IMR-90 (cell line): ENCODE results near the gene RASSF3. TPM values are rescaled to one million over a fixed set of nuclear protein-coding genes. Genes with fewer than 3 reads are reported as not detected.

ENCODE experiments used
- ATAC-seq: fragments of 200-7000 bp; cut with Tn5 transposase; 2 replicates; pipeline ENCODE4 v1.9.1; 2020; ENCODE audit warnings: low read depth, mild to moderate bottlenecking, moderate library complexity
- BruUV-seq: library from RNA; stranded (reverse); fragments of 400-500 nt; replicated peaks from 2 replicates; lab custom pipeline; 2021; lab: Mats Ljungman, UMichigan
- CTCF ChIA-PET: fragments of 300-600 bp; formaldehyde crosslinking; extraction: SDS; loops from one replicate; lab custom pipeline; 2021; ENCODE audit warnings: antibody characterized with exemption; lab: Yijun Ruan, JAX
- POLR2A ChIA-PET: fragments of 300-600 bp; sonication (Branson Sonifier 250); formaldehyde crosslinking; loops from one replicate; lab custom pipeline; 2022; ENCODE audit warnings: antibody characterized with exemption; ENCODE audit not compliant: unreplicated experiment; lab: Charles Lee
- DNase-seq: peaks from one replicate; pipeline ENCODE4 v3.0.0; 2013
- H2AFZ ChIP-seq: replicated peaks from 2 replicates; pipeline ENCODE3; 2013; ENCODE audit warnings: low read length, mild to moderate bottlenecking; ENCODE audit not compliant: poor library complexity
- H2AK5ac ChIP-seq: 2 replicates; pipeline ENCODE4 v1.6.1; 2013; ENCODE audit warnings: low read depth, low read length, inconsistent platforms
- H2AK9ac ChIP-seq: replicated peaks from 2 replicates; pipeline ENCODE3; 2013; ENCODE audit warnings: mild to moderate bottlenecking, low read depth, low read length, moderate library complexity; ENCODE audit not compliant: poor library complexity
- H2BK120ac ChIP-seq: 2 replicates; pipeline ENCODE4 v1.6.1; 2013; ENCODE audit warnings: low read depth, low read length, inconsistent platforms
- H2BK15ac ChIP-seq: 3 replicates; pipeline ENCODE4 v1.6.1; 2013; ENCODE audit warnings: low read depth, low read length, inconsistent platforms
- H2BK20ac ChIP-seq: 2 replicates; pipeline ENCODE4 v1.6.1; 2013; ENCODE audit warnings: low read depth, mild to moderate bottlenecking, inconsistent platforms, low read length, moderate library complexity
- H2BK5ac ChIP-seq: 2 replicates; pipeline ENCODE4 v1.6.1; 2013; ENCODE audit warnings: mild to moderate bottlenecking, low read depth, low read length, inconsistent platforms; ENCODE audit not compliant: poor library complexity, severe bottlenecking
- H3K14ac ChIP-seq: replicated peaks from 2 replicates; pipeline ENCODE4 v1.6.1; 2013; ENCODE audit warnings: low read depth, low read length, inconsistent platforms
- H3K18ac ChIP-seq: 2 replicates; pipeline ENCODE4 v1.6.1; 2013; ENCODE audit warnings: low read depth, low read length, control low read depth
- H3K23ac ChIP-seq: 2 replicates; pipeline ENCODE4 v1.6.1; 2013; ENCODE audit warnings: low read depth, low read length, inconsistent platforms
- H3K27ac ChIP-seq: 2 replicates; pipeline ENCODE4 v1.5.1; 2013; ENCODE audit warnings: mild to moderate bottlenecking, control low read depth, low read length; ENCODE audit not compliant: insufficient read depth
- H3K27me3 ChIP-seq: 2 replicates; pipeline ENCODE4 v1.6.1; 2013; ENCODE audit warnings: low read length; ENCODE audit not compliant: control insufficient read depth, insufficient read depth
- H3K36me3 ChIP-seq: 2 replicates; pipeline ENCODE4 v1.6.1; 2013; ENCODE audit warnings: low read length, mixed read lengths; ENCODE audit not compliant: control insufficient read depth, insufficient read depth
- H3K4ac ChIP-seq: 2 replicates; pipeline ENCODE4 v1.6.1; 2013; ENCODE audit warnings: low read depth, low read length, inconsistent platforms
- H3K4me1 ChIP-seq: 2 replicates; pipeline ENCODE4 v1.6.1; 2013; ENCODE audit warnings: low read length, mixed read lengths; ENCODE audit not compliant: control insufficient read depth, insufficient read depth
- H3K4me2 ChIP-seq: 2 replicates; pipeline ENCODE4 v1.6.1; 2013; ENCODE audit warnings: low read depth, mild to moderate bottlenecking, control low read depth, low read length, moderate library complexity
- H3K4me3 ChIP-seq: 2 replicates; pipeline ENCODE4 v1.5.1; 2013; ENCODE audit warnings: low read depth, mild to moderate bottlenecking, control low read depth, low read length, moderate library complexity; ENCODE audit not compliant: insufficient read depth
- H3K56ac ChIP-seq: 2 replicates; pipeline ENCODE4 v1.6.1; 2013; ENCODE audit warnings: low read length, inconsistent platforms; ENCODE audit not compliant: insufficient read depth; ENCODE audit errors: extremely low read depth
- H3K79me1 ChIP-seq, 2 experiments: 2 replicates each; pipeline ENCODE4 v1.6.1; 2013; ENCODE audit warnings: low read length in 2 of 2, inconsistent platforms in 1 of 2, low read depth in 1 of 2
- H3K9ac ChIP-seq: 2 replicates; pipeline ENCODE4 v1.6.1; 2013; ENCODE audit warnings: low read depth, low read length, control low read depth
- H3K9me1 ChIP-seq: 2 replicates; pipeline ENCODE4 v1.6.1; 2013; ENCODE audit warnings: low read length, inconsistent platforms; ENCODE audit not compliant: insufficient read depth
- H3K9me3 ChIP-seq: 2 replicates; pipeline ENCODE4 v1.6.1; 2013; ENCODE audit warnings: low read length; ENCODE audit not compliant: control insufficient read depth, insufficient read depth
- H4K20me1 ChIP-seq: 2 replicates; pipeline ENCODE4 v1.6.1; 2013; ENCODE audit warnings: low read length, inconsistent platforms; ENCODE audit not compliant: insufficient read depth
- H4K5ac ChIP-seq: 2 replicates; pipeline ENCODE4 v1.6.1; 2013; ENCODE audit warnings: mild to moderate bottlenecking, low read depth, low read length, control low read depth
- H4K8ac ChIP-seq, 2 experiments: 2 replicates each; pipeline ENCODE4 v1.6.1; 2013; ENCODE audit warnings: low read depth in 2 of 2, low read length in 2 of 2, control low read depth in 1 of 2, inconsistent platforms in 1 of 2
- H4K91ac ChIP-seq: 2 replicates; pipeline ENCODE4 v1.6.1; 2013; ENCODE audit warnings: low read depth, low read length, inconsistent platforms; ENCODE audit not compliant: insufficient read depth
- MXI1 ChIP-seq: IDR thresholded peaks from 2 replicates; pipeline ENCODE4 v1.6.1; 2012; ENCODE audit warnings: low read depth, mild to moderate bottlenecking, low read length, moderate library complexity, borderline replicate concordance
- WGBS, 2 experiments: methylation state at CpG; one replicate each; pipeline versions ENCODE4 v1.1.5 to v1.1.7; 2013; ENCODE audit warnings: missing lambda C conversion rate in 2 of 2; ENCODE audit not compliant: insufficient read length in 1 of 2; ENCODE audit errors: extremely low coverage in 2 of 2; 5-methylcytosine and 5-hydroxymethylcytosine counted together
- dilution Hi-C: fragments of 300-500 bp; cut with HindIII; formaldehyde crosslinking; loops from one replicate; pipeline ENCODE4 v1.14.3; 2018; ENCODE audit warnings: low sequenced_read_pairs; ENCODE audit not compliant: unreplicated experiment
- in situ Hi-C: fragments of 300-500 bp; cut with MboI; formaldehyde crosslinking; loops from 3 replicates; pipeline ENCODE4 v1.14.3; 2019; ENCODE audit warnings: low sequenced_read_pairs, inconsistent platforms, mixed read lengths
- intact Hi-C: fragments of 100-400 bp; cut with micrococcal nuclease; formaldehyde crosslinking; loops from 2 replicates; pipeline ENCODE4 v1.10.0; 2022
- polyA plus RNA-seq, 3 experiments: library from polyadenylated mRNA; depleted of rRNA; stranded (reverse); fragments of >200 nt; gene quantifications; 2 replicates each; pipeline ENCODE4 v1.2.3, GENCODE V29; 2012; ENCODE audit warnings: low replicate concordance in 1 of 3
- total RNA-seq: library from RNA; depleted of rRNA; stranded (reverse); fragments of >200 nt; gene quantifications from 2 replicates; pipeline ENCODE4 v1.2.3, GENCODE V29; 2012
- TF ChIP-seq, protein P1 (sequence below): fragments of 150-350 bp; IDR thresholded peaks from 2 replicates; pipeline ENCODE4 v1.6.1; 2017; ENCODE audit warnings: mild to moderate bottlenecking, antibody characterized with exemption, low read length, low read depth

Gene RASSF3
- total and polyA plus RNA-seq, 2 of the 4 experiments (the other 2 are of a cell fraction): 18.7 to 39.3 TPM

DNA sequence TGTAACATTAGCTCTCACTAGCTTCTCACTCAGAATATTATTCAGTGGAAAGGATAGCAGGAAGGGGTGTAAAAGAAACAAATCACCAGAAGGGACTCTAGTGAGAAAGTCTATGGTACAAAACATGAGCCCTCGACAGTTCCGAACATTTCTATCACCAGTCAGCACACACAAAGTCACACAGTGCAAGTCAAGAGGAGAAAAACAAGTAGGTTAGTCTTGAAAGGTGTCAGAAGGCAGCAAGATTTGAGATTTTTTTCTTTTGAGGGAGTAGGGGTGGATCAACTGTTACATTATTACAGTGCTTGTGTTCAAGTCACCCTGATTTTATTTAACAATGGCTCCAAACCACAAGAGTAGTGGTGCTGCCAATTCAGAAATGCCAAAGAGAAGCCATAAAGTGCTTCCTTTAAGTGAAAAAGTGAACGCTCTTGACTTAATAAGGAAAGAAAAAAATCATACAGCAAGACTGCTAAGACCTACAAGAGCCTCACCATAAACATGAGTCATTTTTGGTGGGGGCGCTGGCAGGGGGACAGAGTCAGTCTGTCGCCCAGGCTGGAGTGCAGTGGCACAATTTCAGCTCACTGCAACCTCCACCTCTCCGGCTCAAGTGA, 106.7 kb downstream of the RASSF3 start:
- intact Hi-C loops: no loop called here

More for the DNA sequence above, 106.7 kb downstream of the RASSF3 start:
- Histone ChIP-seq H3K9me1 (peaks cover 4% of the 10 kb centered on the region; the same call in 1 of the 2 replicates), H3K4me1 (no peaks in the 10 kb centered on the region), H3K4ac (no peak overlapping the region), H2AFZ (no peak overlapping the region), H3K27me3 (no peaks in the 10 kb centered on the region), H2AK9ac (no peak overlapping the region), H4K20me1 (no peaks in the 10 kb centered on the region; the same call in 1 of the 2 replicates), H2BK120ac (no peak overlapping the region), H3K18ac (no peak overlapping the region), H4K8ac (no peak overlapping the region), H3K14ac (no peak overlapping the region), H2BK15ac (no peak overlapping the region), H2BK5ac (no peak overlapping the region), H3K9me3 (no peaks in the 10 kb centered on the region), H4K91ac (no peak overlapping the region), H2BK20ac (no peak overlapping the region), H2AK5ac (no peak overlapping the region), H3K23ac (no peak overlapping the region), H3K4me2 (no peak overlapping the region), H3K9ac (no peak overlapping the region), H3K79me1 (no peaks in the 10 kb centered on the region), H3K56ac (no peak overlapping the region), H3K4me3 (no peak overlapping the region), H4K5ac (no peak overlapping the region), H3K27ac (no peak overlapping the region), H3K36me3 (peaks cover 37% of the 10 kb centered on the region)
- ChIA-PET POLR2A (no interaction called here), CTCF (interaction anchor here (0.6 kb wide), 2 partner anchors 18 to 247 kb away, joined by 3 to 4 read pairs; no protein-coding TSS in a partner anchor)
- TF ChIP-seq, protein P1, sequence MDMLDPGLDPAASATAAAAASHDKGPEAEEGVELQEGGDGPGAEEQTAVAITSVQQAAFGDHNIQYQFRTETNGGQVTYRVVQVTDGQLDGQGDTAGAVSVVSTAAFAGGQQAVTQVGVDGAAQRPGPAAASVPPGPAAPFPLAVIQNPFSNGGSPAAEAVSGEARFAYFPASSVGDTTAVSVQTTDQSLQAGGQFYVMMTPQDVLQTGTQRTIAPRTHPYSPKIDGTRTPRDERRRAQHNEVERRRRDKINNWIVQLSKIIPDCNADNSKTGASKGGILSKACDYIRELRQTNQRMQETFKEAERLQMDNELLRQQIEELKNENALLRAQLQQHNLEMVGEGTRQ: no peak
- TF ChIP-seq MXI1: no peak
- no peak for ATAC-seq
- no CpG with 5 or more reads among the region's 6 CpGs for WGBS, 2 experiments
- no peak for DNase-seq
- dilution Hi-C loops (no loop called here), in situ Hi-C loops (no loop called here)
- no TSS peak for BruUV-seq
